SK-N-SH (cell line): ENCODE data around the gene GALNTL6. TPM values are rescaled to one million over a fixed set of nuclear protein-coding genes. Genes with fewer than 3 reads are reported as not detected.

Source experiments
- CTCF ChIA-PET: fragments of 300-600, 350-600 bp; formaldehyde crosslinking; extraction: SDS; loops from one replicate; lab custom pipeline; 2021; lab: Yijun Ruan, JAX
- POLR2A ChIA-PET: fragments of 350-600 bp; sonication (Branson Sonifier 250); formaldehyde crosslinking; extraction: SDS; loops from one replicate; lab custom pipeline; 2020; ENCODE audit warnings: antibody characterized with exemption, inconsistent platforms; lab: Yijun Ruan, JAX
- DNase-seq: peaks from one replicate; pipeline ENCODE4 v3.0.0; 2012
- H2AFZ ChIP-seq: fragments of 200-600 bp; sonication (generic); 2 replicates; pipeline ENCODE4 v1.8.1; 2016; ENCODE audit warnings: antibody characterized with exemption, mild to moderate bottlenecking, low read depth
- H3F3A ChIP-seq: fragments of 200-600 bp; sonication (generic); replicated peaks from 2 replicates; pipeline ENCODE3; 2016; ENCODE audit warnings: antibody characterized with exemption, mild to moderate bottlenecking; ENCODE audit not compliant: insufficient read depth
- H3K27ac ChIP-seq, 2 experiments: fragments of 200-500 bp in 1 of 2; fragments of 200-600 bp in 1 of 2; sonication (Bioruptor generic) in 1 of 2; sonication (generic), shearing (Covaris generic) in 1 of 2; 2 replicates each; pipeline versions ENCODE4 v1.5.1 to v1.6.1; 2014 to 2016; ENCODE audit warnings: low read depth in 2 of 2, inconsistent platforms in 1 of 2, low read length in 1 of 2, mild to moderate bottlenecking in 1 of 2, mixed read lengths in 1 of 2
- H3K27me3 ChIP-seq: fragments of 200-600 bp; sonication (generic), shearing (Covaris generic); 2 replicates; pipeline ENCODE4 v1.6.1; 2016; ENCODE audit warnings: mixed run types; ENCODE audit not compliant: insufficient read depth
- H3K36me3 ChIP-seq, 2 experiments: fragments of 200-500 bp in 1 of 2; fragments of 200-600 bp in 1 of 2; sonication (Bioruptor generic) in 1 of 2; sonication (generic) in 1 of 2; replicated peaks in 1 of 2; 2 replicates each; pipeline versions ENCODE3 to v1.5.1; 2014 to 2016; ENCODE audit warnings: low read length in 1 of 2, mild to moderate bottlenecking in 1 of 2; ENCODE audit not compliant: insufficient read depth in 2 of 2, control insufficient read depth in 1 of 2
- H3K4me1 ChIP-seq, 2 experiments: fragments of 200-500 bp in 1 of 2; fragments of 200-600 bp in 1 of 2; sonication (Bioruptor generic) in 1 of 2; sonication (generic), shearing (Covaris generic) in 1 of 2; 2 replicates each; pipeline versions ENCODE4 v1.5.1 to v1.6.1; 2014 to 2016; ENCODE audit warnings: low read depth in 1 of 2, low read length in 1 of 2, mixed run types in 1 of 2; ENCODE audit not compliant: insufficient read depth in 2 of 2, control insufficient read depth in 1 of 2
- H3K4me2 ChIP-seq: fragments of 200-600 bp; sonication (generic), shearing (Covaris generic); 2 replicates; pipeline ENCODE4 v1.6.1; 2017; ENCODE audit warnings: mixed run types
- H3K4me3 ChIP-seq, 2 experiments: fragments of 200-500 bp in 1 of 2; fragments of 200-600 bp in 1 of 2; sonication (Bioruptor generic) in 1 of 2; sonication (generic), shearing (Covaris generic) in 1 of 2; 2 replicates each; pipeline versions ENCODE4 v1.5.1 to v1.8.1; 2014 to 2016; ENCODE audit warnings: low read depth in 2 of 2, inconsistent platforms in 1 of 2, low read length in 1 of 2, mild to moderate bottlenecking in 1 of 2, mixed read lengths in 1 of 2, moderate library complexity in 1 of 2
- H3K79me2 ChIP-seq: fragments of 200-600 bp; sonication (generic); 2 replicates; pipeline ENCODE4 v1.8.1; 2017; ENCODE audit warnings: mild to moderate bottlenecking; ENCODE audit not compliant: insufficient read depth
- H3K9ac ChIP-seq: fragments of 200-600 bp; sonication (generic); 2 replicates; pipeline ENCODE4 v1.6.1; 2017; ENCODE audit warnings: mixed run types
- H3K9me2 ChIP-seq: fragments of 200-600 bp; sonication (generic); 2 replicates; pipeline ENCODE4 v1.6.1; 2017; ENCODE audit warnings: mixed run types
- H3K9me3 ChIP-seq: fragments of 200-600 bp; sonication (generic); 2 replicates; pipeline ENCODE4 v1.6.1; 2017; ENCODE audit warnings: mixed run types, mild to moderate bottlenecking, moderate library complexity
- H4K20me1 ChIP-seq: fragments of 200-600 bp; sonication (generic); 2 replicates; pipeline ENCODE4 v1.6.1; 2017; ENCODE audit warnings: mild to moderate bottlenecking, mixed run types; ENCODE audit not compliant: insufficient read depth
- FOXM1 ChIP-seq: IDR thresholded peaks from 2 replicates; pipeline ENCODE4 v1.4.0; 2012; ENCODE audit warnings: low read depth, mild to moderate bottlenecking
- GABPA ChIP-seq: IDR thresholded peaks from 2 replicates; pipeline ENCODE4 v1.4.0; 2012; ENCODE audit warnings: low read depth, mild to moderate bottlenecking
- POLR2AphosphoS5 ChIP-seq: IDR thresholded peaks from 2 replicates; pipeline ENCODE4 v1.6.1; 2012; ENCODE audit warnings: low read depth, low read length
- TAF1 ChIP-seq: IDR thresholded peaks from 2 replicates; pipeline ENCODE4 v1.6.1; 2012; ENCODE audit warnings: low read depth, mild to moderate bottlenecking, low read length, moderate library complexity, borderline replicate concordance
- TEAD4 ChIP-seq: IDR thresholded peaks from 2 replicates; pipeline ENCODE4 v1.4.0; 2012; ENCODE audit warnings: mild to moderate bottlenecking, borderline replicate concordance; ENCODE audit not compliant: insufficient read depth
- WGBS: methylation state at CpG from one replicate; pipeline ENCODE4 v1.1.6; 2017; ENCODE audit warnings: low lambda C conversion rate; 5-methylcytosine and 5-hydroxymethylcytosine counted together
- polyA plus RNA-seq, 3 experiments: library from polyadenylated mRNA; depleted of rRNA; stranded (reverse); fragments of >200 nt; gene quantifications; 2 replicates each; pipeline ENCODE4 v1.2.3, GENCODE V29; 2012
- TF ChIP-seq, protein P1 (sequence below): fragments of 200-600 bp; sonication (generic); IDR thresholded peaks from 2 replicates; pipeline ENCODE4 v1.6.1; 2017; ENCODE audit warnings: antibody characterized with exemption, mild to moderate bottlenecking, moderate library complexity
- TF ChIP-seq, protein P2 (sequence below): IDR thresholded peaks from 2 replicates; pipeline ENCODE4 v1.6.1; 2012; ENCODE audit warnings: mild to moderate bottlenecking, low read depth, low read length, moderate library complexity

Gene GALNTL6
- polyA plus RNA-seq, 1 of the 3 experiments (the other 2 are of a cell fraction) = 0.07 TPM

DNA sequence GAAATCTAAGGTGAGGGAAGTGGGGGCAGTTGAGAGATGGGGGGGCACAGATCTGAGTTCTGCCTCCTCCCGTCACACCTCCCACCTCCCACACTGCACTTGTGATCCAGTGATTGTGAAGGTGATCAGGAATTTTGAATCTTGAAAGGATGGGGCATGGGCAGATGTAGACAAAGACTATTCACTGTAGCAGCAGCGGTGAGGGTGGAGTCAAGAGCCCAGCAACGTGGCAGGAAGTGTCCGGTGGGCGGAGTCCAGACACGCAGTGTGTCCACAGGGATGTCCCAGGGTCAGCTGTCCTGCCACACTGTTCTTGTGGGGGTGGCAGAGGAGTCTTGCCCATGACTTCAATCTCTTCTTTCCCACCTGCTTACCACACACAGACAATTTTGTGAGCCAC, 1024.9 kb downstream of the GALNTL6 start:
- H3K9me2 ChIP-seq = no peaks in the 10 kb centered on the region
- H3F3A ChIP-seq = no peaks in the 10 kb centered on the region
- H2AFZ ChIP-seq = no peak overlapping the region
- no peaks in the 10 kb centered on the region for H3K9me3 ChIP-seq
- H3K79me2 ChIP-seq = no peaks in the 10 kb centered on the region
- no peak for DNase-seq
- H3K9ac ChIP-seq = no peak overlapping the region
- WGBS = 78% methylated on average over 4 of the region's 6 CpGs
- H3K4me3 ChIP-seq = no peak overlapping the region
- no peak overlapping the region for H3K4me2 ChIP-seq
- POLR2A ChIA-PET = no interaction called here
- no peak overlapping the region for H3K27ac ChIP-seq
- H3K27me3 ChIP-seq = no peaks in the 10 kb centered on the region
- TF ChIP-seq GABPA = no peak
- H3K36me3 ChIP-seq = no peaks in the 10 kb centered on the region
- CTCF ChIA-PET = no interaction called here
- no peaks in the 10 kb centered on the region for H4K20me1 ChIP-seq
- peaks cover 0 to 3% of the 10 kb centered on the region in 2 experiments; a peak in 1 of 4 replicates for H3K4me1 ChIP-seq

DNA sequence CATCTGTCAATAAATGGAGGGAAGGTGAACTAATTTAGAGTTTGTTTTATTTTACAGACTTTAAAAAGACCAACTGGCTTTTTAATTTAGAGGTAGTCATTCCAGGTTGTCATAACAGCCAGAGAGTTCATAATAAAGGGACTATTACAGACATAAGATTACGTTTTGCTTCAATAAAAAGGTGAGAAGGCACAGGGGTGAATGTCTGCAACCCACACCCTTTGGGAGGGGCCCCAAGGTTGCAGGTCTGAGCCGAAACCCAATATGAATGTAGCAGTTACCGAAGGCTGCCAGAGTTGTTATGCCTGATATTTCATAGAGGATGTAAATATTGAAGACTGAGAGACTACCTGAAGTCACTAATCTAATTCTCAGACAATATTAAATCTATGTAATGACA, 1025.7 kb downstream of the GALNTL6 start:
- CTCF ChIA-PET = no interaction called here
- no peak for DNase-seq
- Histone ChIP-seq H3K9me2 (no peaks in the 10 kb centered on the region), H3K4me2 (no peak overlapping the region), H3K9me3 (no peaks in the 10 kb centered on the region), H3K79me2 (no peaks in the 10 kb centered on the region)
- POLR2A ChIA-PET = no interaction called here
- WGBS = 55% methylated on average over 3 of the region's 3 CpGs
- TF ChIP-seq POLR2AphosphoS5 = no peak
- TF ChIP-seq, protein P1, sequence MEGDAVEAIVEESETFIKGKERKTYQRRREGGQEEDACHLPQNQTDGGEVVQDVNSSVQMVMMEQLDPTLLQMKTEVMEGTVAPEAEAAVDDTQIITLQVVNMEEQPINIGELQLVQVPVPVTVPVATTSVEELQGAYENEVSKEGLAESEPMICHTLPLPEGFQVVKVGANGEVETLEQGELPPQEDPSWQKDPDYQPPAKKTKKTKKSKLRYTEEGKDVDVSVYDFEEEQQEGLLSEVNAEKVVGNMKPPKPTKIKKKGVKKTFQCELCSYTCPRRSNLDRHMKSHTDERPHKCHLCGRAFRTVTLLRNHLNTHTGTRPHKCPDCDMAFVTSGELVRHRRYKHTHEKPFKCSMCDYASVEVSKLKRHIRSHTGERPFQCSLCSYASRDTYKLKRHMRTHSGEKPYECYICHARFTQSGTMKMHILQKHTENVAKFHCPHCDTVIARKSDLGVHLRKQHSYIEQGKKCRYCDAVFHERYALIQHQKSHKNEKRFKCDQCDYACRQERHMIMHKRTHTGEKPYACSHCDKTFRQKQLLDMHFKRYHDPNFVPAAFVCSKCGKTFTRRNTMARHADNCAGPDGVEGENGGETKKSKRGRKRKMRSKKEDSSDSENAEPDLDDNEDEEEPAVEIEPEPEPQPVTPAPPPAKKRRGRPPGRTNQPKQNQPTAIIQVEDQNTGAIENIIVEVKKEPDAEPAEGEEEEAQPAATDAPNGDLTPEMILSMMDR = no peak
- no peak for TF ChIP-seq TEAD4
- TF ChIP-seq, protein P2, sequence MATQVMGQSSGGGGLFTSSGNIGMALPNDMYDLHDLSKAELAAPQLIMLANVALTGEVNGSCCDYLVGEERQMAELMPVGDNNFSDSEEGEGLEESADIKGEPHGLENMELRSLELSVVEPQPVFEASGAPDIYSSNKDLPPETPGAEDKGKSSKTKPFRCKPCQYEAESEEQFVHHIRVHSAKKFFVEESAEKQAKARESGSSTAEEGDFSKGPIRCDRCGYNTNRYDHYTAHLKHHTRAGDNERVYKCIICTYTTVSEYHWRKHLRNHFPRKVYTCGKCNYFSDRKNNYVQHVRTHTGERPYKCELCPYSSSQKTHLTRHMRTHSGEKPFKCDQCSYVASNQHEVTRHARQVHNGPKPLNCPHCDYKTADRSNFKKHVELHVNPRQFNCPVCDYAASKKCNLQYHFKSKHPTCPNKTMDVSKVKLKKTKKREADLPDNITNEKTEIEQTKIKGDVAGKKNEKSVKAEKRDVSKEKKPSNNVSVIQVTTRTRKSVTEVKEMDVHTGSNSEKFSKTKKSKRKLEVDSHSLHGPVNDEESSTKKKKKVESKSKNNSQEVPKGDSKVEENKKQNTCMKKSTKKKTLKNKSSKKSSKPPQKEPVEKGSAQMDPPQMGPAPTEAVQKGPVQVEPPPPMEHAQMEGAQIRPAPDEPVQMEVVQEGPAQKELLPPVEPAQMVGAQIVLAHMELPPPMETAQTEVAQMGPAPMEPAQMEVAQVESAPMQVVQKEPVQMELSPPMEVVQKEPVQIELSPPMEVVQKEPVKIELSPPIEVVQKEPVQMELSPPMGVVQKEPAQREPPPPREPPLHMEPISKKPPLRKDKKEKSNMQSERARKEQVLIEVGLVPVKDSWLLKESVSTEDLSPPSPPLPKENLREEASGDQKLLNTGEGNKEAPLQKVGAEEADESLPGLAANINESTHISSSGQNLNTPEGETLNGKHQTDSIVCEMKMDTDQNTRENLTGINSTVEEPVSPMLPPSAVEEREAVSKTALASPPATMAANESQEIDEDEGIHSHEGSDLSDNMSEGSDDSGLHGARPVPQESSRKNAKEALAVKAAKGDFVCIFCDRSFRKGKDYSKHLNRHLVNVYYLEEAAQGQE = no peak
- TF ChIP-seq FOXM1 = no peak
- TF ChIP-seq TAF1 = no peak
- TF ChIP-seq, all 33 proteins: peak for 0
- no peaks in the 10 kb centered on the region for H3F3A ChIP-seq
- no peak overlapping the region for H3K27ac ChIP-seq
- no peak overlapping the region for H2AFZ ChIP-seq
- H3K4me3 ChIP-seq = no peak overlapping the region
- H3K4me1 ChIP-seq = peaks cover 0 to 3% of the 10 kb centered on the region in 2 experiments; a peak in 1 of 4 replicates
- H4K20me1 ChIP-seq = no peaks in the 10 kb centered on the region
- H3K27me3 ChIP-seq = no peaks in the 10 kb centered on the region
- H3K36me3 ChIP-seq = no peaks in the 10 kb centered on the region
- H3K9ac ChIP-seq = no peak overlapping the region
